ENCODE measurements around the gene ZC3H14.

The ZC3H14 gene

DNA sequence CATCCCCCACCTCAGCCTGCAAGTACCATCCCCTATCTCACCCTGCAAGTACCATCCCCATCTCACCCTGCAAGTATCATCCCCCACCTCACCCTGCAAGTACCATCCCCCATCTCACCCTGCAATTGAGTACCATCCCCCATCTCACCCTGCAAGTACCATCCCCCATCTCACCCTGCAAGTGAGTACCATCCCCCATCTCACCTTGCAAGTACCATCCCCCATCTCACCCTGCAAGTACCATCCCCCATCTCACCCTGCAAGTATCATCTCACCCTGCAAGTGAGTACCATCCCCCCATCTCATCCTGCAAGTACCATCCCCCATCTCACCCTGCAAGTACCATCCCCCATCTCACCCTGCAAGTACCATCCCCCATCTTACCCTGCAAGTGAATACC is 45.0 kb downstream of the ZC3H14 start:
- DNase-seq (ENCODE audit: low spot score) = no peak

GRCh38 chr14:88611878-88612277 is 49.0 kb downstream of the ZC3H14 start:
- no peak for DNase-seq (ENCODE audit: low spot score)

DNA sequence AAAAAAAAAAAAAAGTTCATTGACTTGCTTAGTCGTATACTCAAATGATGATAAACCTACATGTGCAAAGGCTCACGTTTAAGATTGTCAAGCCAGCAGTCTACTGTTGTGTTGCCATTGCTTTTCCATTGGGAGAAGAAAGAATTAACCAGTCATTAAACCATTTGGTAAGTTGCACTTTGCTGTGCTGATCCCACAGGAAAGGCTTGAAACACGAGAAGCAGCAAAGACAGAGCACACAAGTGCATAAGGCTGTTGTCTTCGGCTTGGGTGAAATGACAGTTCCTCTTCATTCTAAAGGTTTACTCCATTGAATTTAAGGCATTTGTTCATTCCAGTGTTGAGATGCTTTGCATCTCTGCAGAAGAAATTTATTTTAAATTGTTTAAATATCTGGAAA is 50.1 kb downstream of the ZC3H14 start:
- no peak for DNase-seq (ENCODE audit: low spot score)

DNA sequence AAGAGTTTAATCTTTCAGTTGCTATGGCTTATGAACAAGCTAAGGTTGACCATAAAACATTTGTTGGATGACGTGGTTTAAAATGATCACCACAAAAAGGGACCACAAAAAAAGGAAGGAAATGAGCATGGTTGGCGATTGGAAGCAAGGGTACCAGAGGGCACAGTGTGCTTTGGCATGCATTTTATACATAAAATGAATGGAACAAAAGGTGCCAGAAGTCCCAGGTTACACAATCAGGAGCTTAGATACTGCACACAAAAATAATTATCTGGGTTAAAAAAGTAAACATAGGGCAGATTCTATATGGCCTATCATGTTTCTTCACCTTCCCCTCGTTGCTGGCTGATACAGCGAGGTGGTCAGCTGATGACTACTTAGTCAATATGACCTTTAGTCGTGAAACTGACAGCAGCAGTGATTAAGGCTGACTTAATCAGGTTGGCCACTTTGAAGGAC is 50.7 kb downstream of the ZC3H14 start:
- no peak for DNase-seq (ENCODE audit: low spot score)

- DNase-seq (ENCODE audit: low spot score) = no peak
Observed at GRCh38 chr14:88614218-88614907, 51.5 kb downstream of the ZC3H14 start.

- no peak for DNase-seq (ENCODE audit: low spot score)
Observed at GRCh38 chr14:88616697-88617096, 53.9 kb downstream of the ZC3H14 start.

GRCh38 chr14:88617479-88617878 is 54.6 kb downstream of the ZC3H14 start:
- no peak for DNase-seq (ENCODE audit: low spot score)

DNA sequence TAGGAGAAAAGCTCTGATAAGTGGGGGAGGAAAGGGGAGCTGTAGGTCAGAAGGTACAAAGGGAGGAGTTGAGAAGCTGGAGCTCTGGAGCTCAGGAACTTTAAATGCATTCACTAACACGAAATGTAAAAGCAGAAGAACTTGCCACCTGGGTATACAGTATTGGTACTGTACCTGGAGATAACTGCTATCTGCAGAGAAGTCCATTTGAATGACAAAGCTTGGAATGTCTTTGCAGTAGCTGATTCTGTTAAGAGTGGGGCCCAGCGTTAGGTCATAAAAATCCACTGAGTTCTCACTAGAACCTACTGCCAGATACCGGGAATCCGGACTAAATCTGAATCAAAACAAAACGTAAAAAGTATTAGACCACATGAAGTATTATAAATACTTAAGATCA is 55.6 kb downstream of the ZC3H14 start:
- DNase-seq (ENCODE audit: low spot score) = no peak

DNA sequence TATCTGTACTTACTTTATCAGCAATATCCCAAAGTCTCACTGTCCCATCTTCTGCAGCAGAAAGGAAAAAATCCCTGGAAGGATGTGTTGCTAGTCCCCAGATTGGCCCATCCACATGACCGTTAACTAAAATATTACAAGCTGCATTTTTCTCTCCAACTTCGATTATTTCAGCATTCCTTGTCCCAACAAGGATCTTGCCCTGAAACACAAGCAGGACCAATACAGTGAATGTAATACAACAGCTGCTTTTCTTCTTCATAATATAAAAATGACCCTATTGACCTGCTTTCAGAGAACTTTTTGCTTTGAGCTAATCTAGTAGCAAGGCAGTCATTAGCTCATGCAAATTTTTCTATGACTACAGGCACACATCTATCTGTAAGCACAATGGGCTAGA is 58.3 kb downstream of the ZC3H14 start:
- DNase-seq (ENCODE audit: low spot score) = no peak

DNA sequence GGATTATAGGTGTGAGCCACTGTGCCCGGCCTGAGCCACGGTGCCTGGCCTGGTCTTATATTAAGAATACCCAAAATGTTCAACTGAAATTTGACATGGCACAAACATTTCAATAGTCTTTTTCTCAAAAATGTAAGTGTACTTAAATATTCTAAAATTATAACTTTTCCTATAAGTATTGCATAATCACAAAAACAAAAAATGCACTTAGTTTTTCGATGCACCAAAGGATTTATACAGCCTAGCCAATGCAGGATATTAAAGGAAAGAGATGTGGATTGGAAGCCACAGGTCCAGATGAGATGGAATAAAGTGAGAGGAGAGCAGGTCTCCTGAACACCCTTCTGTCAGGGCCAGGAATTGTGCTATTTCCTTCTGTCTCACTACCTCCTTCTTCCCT is 62.8 kb downstream of the ZC3H14 start:
- DNase-seq (ENCODE audit: low spot score) = no peak

GRCh38 chr14:88628033-88628432 is 65.2 kb downstream of the ZC3H14 start:
- DNase-seq (ENCODE audit: low spot score) = no peak

- no peak for DNase-seq (ENCODE audit: low spot score)
Observed at GRCh38 chr14:88628462-88628861, 65.6 kb downstream of the ZC3H14 start.

GRCh38 chr14:88630565-88630964 is 67.7 kb downstream of the ZC3H14 start:
- DNase-seq (ENCODE audit: low spot score) = no peak

GRCh38 chr14:88631091-88631490 is 68.3 kb downstream of the ZC3H14 start:
- DNase-seq (ENCODE audit: low spot score) = no peak

GRCh38 chr14:88632512-88632911 is 69.7 kb downstream of the ZC3H14 start:
- no peak for DNase-seq (ENCODE audit: low spot score)

- no peak for DNase-seq (ENCODE audit: low spot score)
Observed at GRCh38 chr14:88639221-88639620, 76.4 kb downstream of the ZC3H14 start.

- no peak for DNase-seq (ENCODE audit: low spot score)
Observed at GRCh38 chr14:88660056-88660455, 97.2 kb downstream of the ZC3H14 start.

DNA sequence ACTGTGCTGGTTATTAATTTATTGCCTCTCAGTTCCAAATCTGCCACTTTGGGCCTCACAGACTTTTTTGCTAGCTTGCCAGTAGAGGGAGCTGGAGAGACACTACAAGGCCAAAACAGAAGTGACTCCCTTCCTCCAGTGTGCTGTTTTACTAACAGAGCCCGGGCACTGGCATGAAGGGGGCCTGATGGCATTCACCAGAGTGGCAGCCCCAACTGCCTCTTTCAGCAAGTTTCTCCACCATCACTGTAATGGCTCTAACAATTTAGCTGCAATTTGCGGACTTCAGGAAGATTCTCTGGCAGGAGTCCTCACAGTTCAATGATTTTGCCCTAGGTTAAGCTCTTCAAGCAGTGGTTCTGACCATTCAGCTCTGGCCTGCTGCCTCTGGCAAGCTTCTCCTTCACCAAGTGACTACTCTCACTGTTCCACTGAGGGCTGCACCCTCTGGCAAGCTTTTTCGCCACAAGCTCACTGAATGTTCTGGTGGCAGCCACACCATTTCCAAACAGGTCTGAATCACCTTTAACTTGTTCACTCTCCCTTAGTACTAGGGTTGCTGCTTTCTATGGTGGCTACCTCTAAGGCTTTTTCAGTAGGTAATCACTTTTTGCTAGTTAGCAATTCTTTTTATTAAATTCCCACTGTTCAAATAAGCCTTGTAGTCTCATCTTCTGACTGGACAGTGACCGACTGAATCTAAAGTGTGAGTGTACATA is 104.9 kb downstream of the ZC3H14 start:
- DNase-seq (ENCODE audit: low spot score) = peak; percentile 58

DNA sequence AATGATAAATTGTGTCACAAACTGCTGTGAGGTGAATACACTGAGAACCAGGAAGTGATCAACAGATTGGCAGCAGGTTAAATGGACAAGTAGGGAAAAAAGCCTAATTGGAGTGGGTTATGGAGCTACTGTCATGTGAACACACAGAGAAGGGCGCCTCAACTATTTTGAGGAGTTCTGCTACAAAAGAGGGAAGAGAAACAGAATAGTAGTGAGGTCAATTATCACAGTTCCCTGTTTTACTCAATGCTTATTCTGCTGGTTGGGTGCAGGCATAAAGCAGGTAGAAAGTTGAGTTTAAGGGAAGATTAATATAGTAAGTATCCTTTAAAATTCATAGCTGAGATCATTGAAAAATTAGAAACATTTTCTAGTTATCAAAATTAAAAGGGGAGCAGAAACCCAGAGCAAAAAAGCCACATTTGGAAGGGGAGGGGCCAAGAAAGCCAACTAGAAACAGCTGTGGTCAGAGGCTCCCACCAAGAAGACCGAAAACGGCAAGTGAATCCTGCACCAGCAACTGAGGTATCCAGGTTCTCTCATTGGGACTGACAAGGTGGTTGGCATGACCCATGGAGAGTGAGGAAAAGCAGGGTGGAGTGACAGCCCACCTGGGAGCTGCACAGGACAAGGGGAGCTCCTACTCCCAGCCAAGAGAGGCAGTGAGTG is 105.7 kb downstream of the ZC3H14 start:
- no peak for DNase-seq (ENCODE audit: low spot score)

DNA sequence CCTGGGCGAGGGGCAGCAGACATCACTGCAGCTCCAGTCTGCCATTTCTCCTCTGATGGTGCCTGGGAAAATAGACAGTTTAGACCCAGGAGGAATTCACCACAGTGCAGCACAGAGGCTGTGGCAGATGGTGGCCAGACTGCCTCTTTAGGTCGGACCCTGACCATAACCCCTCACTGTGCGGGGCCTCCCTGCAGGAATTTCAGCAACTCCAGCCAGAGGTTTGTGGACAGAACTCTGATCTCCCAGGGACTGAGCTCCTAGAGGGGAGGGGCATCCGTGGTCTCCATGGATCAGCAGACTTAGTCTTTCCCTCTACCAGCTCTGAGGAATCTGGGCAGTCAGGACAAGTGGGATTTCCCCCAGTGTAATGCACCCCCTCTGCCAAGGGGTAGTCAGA is 106.5 kb downstream of the ZC3H14 start:
- DNase-seq (ENCODE audit: low spot score) = no peak

Measured in hematopoietic multipotent progenitor cell treated with erythropoietin and hydrocortisone succinate and interleukin-3 and kit ligand, for 17 days (in vitro differentiated cells).